ENCODE data around the gene GALNT18. TPM values are rescaled to one million over a fixed set of nuclear protein-coding genes. Genes with fewer than 3 reads are reported as not detected.

GALNT18 gene
- total RNA-seq, 1 donor from 2014 or later = 11.7 TPM

- H3K36me3 Mint-ChIP-seq = no peaks in the 10 kb centered on the region
- no peak overlapping the region for H3K4me3 Mint-ChIP-seq
- peaks cover 30% of the 10 kb centered on the region for H3K4me1 Mint-ChIP-seq (ENCODE audit: unreplicated experiment)
- no peak overlapping the region for H3K27ac Mint-ChIP-seq
- H3K27me3 Mint-ChIP-seq = peaks cover 13% of the 10 kb centered on the region
- TF ChIP-seq, protein P1, sequence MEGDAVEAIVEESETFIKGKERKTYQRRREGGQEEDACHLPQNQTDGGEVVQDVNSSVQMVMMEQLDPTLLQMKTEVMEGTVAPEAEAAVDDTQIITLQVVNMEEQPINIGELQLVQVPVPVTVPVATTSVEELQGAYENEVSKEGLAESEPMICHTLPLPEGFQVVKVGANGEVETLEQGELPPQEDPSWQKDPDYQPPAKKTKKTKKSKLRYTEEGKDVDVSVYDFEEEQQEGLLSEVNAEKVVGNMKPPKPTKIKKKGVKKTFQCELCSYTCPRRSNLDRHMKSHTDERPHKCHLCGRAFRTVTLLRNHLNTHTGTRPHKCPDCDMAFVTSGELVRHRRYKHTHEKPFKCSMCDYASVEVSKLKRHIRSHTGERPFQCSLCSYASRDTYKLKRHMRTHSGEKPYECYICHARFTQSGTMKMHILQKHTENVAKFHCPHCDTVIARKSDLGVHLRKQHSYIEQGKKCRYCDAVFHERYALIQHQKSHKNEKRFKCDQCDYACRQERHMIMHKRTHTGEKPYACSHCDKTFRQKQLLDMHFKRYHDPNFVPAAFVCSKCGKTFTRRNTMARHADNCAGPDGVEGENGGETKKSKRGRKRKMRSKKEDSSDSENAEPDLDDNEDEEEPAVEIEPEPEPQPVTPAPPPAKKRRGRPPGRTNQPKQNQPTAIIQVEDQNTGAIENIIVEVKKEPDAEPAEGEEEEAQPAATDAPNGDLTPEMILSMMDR (conservative IDR thresholded peaks at IDR 0.05) = no peak
- DNase-seq (ENCODE audit: extremely low spot score, unreplicated experiment) = no peak
- H3K9me3 Mint-ChIP-seq = no peaks in the 10 kb centered on the region
Measured at GRCh38 chr11:11442791-11443190, 179.0 kb downstream of the GALNT18 start.

DNA sequence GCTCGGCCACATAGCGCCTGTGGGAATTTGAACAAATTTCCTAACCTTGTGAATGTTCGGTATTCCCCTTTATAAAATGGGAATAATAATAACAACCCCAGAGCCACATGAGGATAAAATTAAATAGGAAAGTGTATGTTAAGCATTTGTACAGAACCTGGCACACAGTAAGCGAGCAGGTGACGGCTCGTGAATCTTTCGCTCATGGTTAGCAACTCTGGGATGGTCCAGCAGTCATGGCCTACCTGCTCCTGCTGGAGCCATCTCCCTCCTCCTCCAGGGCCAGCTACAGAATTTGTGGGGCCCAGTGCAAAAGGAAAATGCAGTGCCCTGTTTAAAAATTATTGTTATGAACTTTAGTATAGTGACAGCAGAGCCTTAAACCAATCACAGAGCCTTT, 180.3 kb downstream of the GALNT18 start:
- peaks cover 10% of the 10 kb centered on the region for H3K27me3 Mint-ChIP-seq
- no peaks in the 10 kb centered on the region for H3K9me3 Mint-ChIP-seq
- H3K4me1 Mint-ChIP-seq (ENCODE audit: unreplicated experiment) = peaks cover 34% of the 10 kb centered on the region
- TF ChIP-seq, protein P1 (conservative IDR thresholded peaks at IDR 0.05) = no peak
- no peak for DNase-seq (ENCODE audit: extremely low spot score, unreplicated experiment)
- H3K4me3 Mint-ChIP-seq = no peak overlapping the region
- no peak overlapping the region for H3K27ac Mint-ChIP-seq
- no peaks in the 10 kb centered on the region for H3K36me3 Mint-ChIP-seq

DNA sequence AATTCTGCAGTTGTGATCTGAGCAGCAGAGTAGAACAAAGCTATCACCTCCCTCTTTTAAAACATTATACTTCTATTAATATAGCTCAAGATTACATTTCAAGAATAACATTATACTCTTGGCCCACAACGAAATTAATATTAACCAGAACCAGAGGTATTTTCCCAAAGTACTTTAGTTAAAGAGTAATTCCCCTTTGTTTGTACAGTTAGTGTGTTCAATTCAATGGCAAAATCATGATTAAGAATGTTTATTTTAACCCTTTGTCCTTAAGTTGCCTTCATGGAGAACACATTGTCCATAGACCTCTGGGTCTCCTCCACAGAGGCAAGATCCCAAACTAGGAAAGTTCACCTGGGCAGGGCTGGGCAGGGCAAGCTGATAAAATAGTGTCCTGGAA, 180.7 kb downstream of the GALNT18 start:
- H3K4me3 Mint-ChIP-seq = no peak overlapping the region
- no peaks in the 10 kb centered on the region for H3K36me3 Mint-ChIP-seq
- TF ChIP-seq, protein P1 (conservative IDR thresholded peaks at IDR 0.05) = no peak
- H3K27me3 Mint-ChIP-seq = peaks cover 10% of the 10 kb centered on the region
- H3K4me1 Mint-ChIP-seq (ENCODE audit: unreplicated experiment) = peaks cover 34% of the 10 kb centered on the region
- H3K27ac Mint-ChIP-seq = no peak overlapping the region
- H3K9me3 Mint-ChIP-seq = no peaks in the 10 kb centered on the region
- DNase-seq (ENCODE audit: extremely low spot score, unreplicated experiment) = no peak

GRCh38 chr11:11440144-11440543, 181.7 kb downstream of the GALNT18 start:
- Mint-ChIP-seq H3K36me3 (no peaks in the 10 kb centered on the region), H3K27me3 (peaks cover 19% of the 10 kb centered on the region), H3K4me1 (ENCODE audit: unreplicated experiment) (peaks cover 33% of the 10 kb centered on the region), H3K4me3 (no peak overlapping the region), H3K9me3 (no peaks in the 10 kb centered on the region), H3K27ac (no peak overlapping the region)
- DNase-seq (ENCODE audit: extremely low spot score, unreplicated experiment) = no peak
- TF ChIP-seq, protein P1 (conservative IDR thresholded peaks at IDR 0.05) = no peak

DNA sequence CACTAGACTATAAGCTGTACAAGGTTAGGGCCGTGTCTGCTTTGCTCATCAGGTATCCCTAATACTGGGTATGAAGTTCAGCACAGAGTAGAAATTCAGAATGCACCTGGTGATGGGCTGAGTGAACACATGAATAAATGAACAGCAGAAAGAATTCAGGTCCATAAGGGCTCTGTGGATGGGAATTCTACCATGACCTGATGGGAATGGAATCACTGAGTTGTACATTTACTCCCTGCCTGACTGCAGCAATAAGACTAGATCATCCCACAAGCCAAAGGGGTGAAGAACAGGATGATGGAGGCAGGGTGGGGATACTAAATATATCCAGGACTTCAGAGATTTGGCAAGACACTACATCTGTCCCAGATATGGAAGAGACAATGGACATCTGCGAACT, 182.2 kb downstream of the GALNT18 start:
- Mint-ChIP-seq H3K27ac (no peak overlapping the region), H3K36me3 (no peaks in the 10 kb centered on the region), H3K9me3 (no peaks in the 10 kb centered on the region), H3K27me3 (peaks cover 21% of the 10 kb centered on the region), H3K4me1 (ENCODE audit: unreplicated experiment) (peaks cover 28% of the 10 kb centered on the region), H3K4me3 (no peak overlapping the region)
- TF ChIP-seq, protein P1 (conservative IDR thresholded peaks at IDR 0.05) = no peak
- DNase-seq (ENCODE audit: extremely low spot score, unreplicated experiment) = no peak

Data from type B pancreatic cell (in vitro differentiated cells).